A549 (cell line): ENCODE data around the gene CLDN6. TPM values are rescaled to one million over a fixed set of nuclear protein-coding genes. Genes with fewer than 3 reads are reported as not detected.

ENCODE experiments used
- ATAC-seq, 2 experiments: fragments of 200-7000 bp in 1 of 2; fragments of >200 bp in 1 of 2; cut with Nextera tagmentation in 1 of 2; cut with Tn5 transposase in 1 of 2; 3 replicates each; pipeline versions ENCODE4 v1.8.0 to v1.9.1; 2018 to 2020; ENCODE audit warnings: mild to moderate bottlenecking in 1 of 2, moderate library complexity in 1 of 2
- CTCF ChIA-PET: fragments of 300-600 bp; sonication (Branson Sonifier 250); formaldehyde crosslinking; extraction: SDS; loops from one replicate; lab custom pipeline; 2021; ENCODE audit warnings: antibody characterized with exemption, inconsistent platforms; lab: Yijun Ruan, JAX
- POLR2A ChIA-PET: fragments of 350-600 bp; formaldehyde crosslinking; extraction: SDS; loops from one replicate; lab custom pipeline; 2021; ENCODE audit warnings: antibody characterized with exemption, inconsistent platforms; lab: Yijun Ruan, JAX
- DNase-seq, 2 experiments: peaks; one replicate each; pipeline versions ENCODE4 v3.0.0 to v3.0.0-alpha.2; 2011 to 2016; ENCODE audit warnings: low read depth in 1 of 2, low spot score in 1 of 2
- FAIRE-seq: peaks from 2 replicates; lab custom pipeline; 2011; peaks lifted over from hg19 to GRCh38; lab: Jason Lieb, UNC
- H3K27ac ChIP-seq, 2 experiments: fragments of >200 bp; sonication (Bioruptor Twin); formaldehyde crosslinking; 3 replicates each; pipeline ENCODE4 v1.5.1; 2016 to 2017
- H3K4me1 ChIP-seq: fragments of >200 bp; sonication (Bioruptor Twin); formaldehyde crosslinking; 3 replicates; pipeline ENCODE4 v1.6.1; 2016
- H3K4me2 ChIP-seq: fragments of >200 bp; sonication (Bioruptor Twin); formaldehyde crosslinking; 3 replicates; pipeline ENCODE4 v1.6.1; 2016
- H3K4me3 ChIP-seq: fragments of >200 bp; sonication (Bioruptor Twin); formaldehyde crosslinking; 3 replicates; pipeline ENCODE4 v1.5.1; 2016
- H3K9me3 ChIP-seq: fragments of >200 bp; sonication (Bioruptor Twin); formaldehyde crosslinking; 3 replicates; pipeline ENCODE4 v1.6.1; 2016
- ATOH8 ChIP-seq: fragments of 250-450 bp; sonication (Bioruptor Pico); IDR thresholded peaks from 2 replicates; pipeline ENCODE4 v1.5.0; 2020; ENCODE audit warnings: low read depth, mild to moderate bottlenecking, moderate library complexity
- BCL3 ChIP-seq: fragments of >200 bp; sonication (Bioruptor Twin); formaldehyde crosslinking; IDR thresholded peaks from 3 replicates; pipeline ENCODE4 v1.6.1; 2016
- CBX8 ChIP-seq: fragments of 200-600 bp; sonication (generic); IDR thresholded peaks from 2 replicates; pipeline ENCODE4 v1.6.1; 2016
- CHD2 ChIP-seq: fragments of 150-350 bp; IDR thresholded peaks from 2 replicates; pipeline ENCODE4 v1.6.1; 2014; ENCODE audit warnings: low read length; ENCODE audit not compliant: partially characterized antibody
- CTCF ChIP-seq: fragments of >200 bp; sonication (Bioruptor Twin); formaldehyde crosslinking; IDR thresholded peaks from 3 replicates; pipeline ENCODE4 v1.5.1; 2016
- EHF ChIP-seq: fragments of 250-450 bp; sonication (Bioruptor Pico); IDR thresholded peaks from 2 replicates; pipeline ENCODE4 v1.5.0; 2020; ENCODE audit warnings: mild to moderate bottlenecking
- ELK1 ChIP-seq: fragments of 150-350 bp; IDR thresholded peaks from 2 replicates; pipeline ENCODE4 v1.6.1; 2014; ENCODE audit warnings: low read depth, mild to moderate bottlenecking, low read length
- GATA3 ChIP-seq: IDR thresholded peaks from 2 replicates; pipeline ENCODE4 v1.6.1; 2012; ENCODE audit warnings: borderline replicate concordance
- HDAC2 ChIP-seq: fragments of 200-600 bp; sonication (generic); IDR thresholded peaks from 2 replicates; pipeline ENCODE4 v1.6.1; 2016
- HES2 ChIP-seq: fragments of >200 bp; sonication (Bioruptor Twin); formaldehyde crosslinking; IDR thresholded peaks from 2 replicates; pipeline ENCODE4 v1.6.1; 2016
- JUN ChIP-seq, 2 experiments: fragments of >200 bp; sonication (Bioruptor Twin); formaldehyde crosslinking; IDR thresholded peaks; 2 replicates in 1 of 2; 3 replicates in 1 of 2; pipeline ENCODE4 v1.6.1; 2016 to 2017
- KDM1A ChIP-seq: fragments of 200-600 bp; sonication (generic); IDR thresholded peaks from 2 replicates; pipeline ENCODE4 v1.6.1; 2016; ENCODE audit warnings: low read depth, mild to moderate bottlenecking
- MAFK ChIP-seq: fragments of 450-650 bp; IDR thresholded peaks from 2 replicates; pipeline ENCODE4 v1.6.1; 2014; ENCODE audit not compliant: partially characterized antibody
- NFE2L2 ChIP-seq: fragments of 150-350 bp; conservative IDR thresholded peaks from 2 replicates; pipeline ENCODE4 v1.6.1; 2014; ENCODE audit warnings: low read length
- PHF8 ChIP-seq: fragments of 200-600 bp; sonication (generic); IDR thresholded peaks from 2 replicates; pipeline ENCODE4 v1.6.1; 2016; ENCODE audit warnings: low read depth, mild to moderate bottlenecking, antibody characterized with exemption, moderate library complexity, borderline replicate concordance
- POLR2AphosphoS2 ChIP-seq: conservative IDR thresholded peaks from 2 replicates; pipeline ENCODE4 v1.6.1; 2012; ENCODE audit warnings: low read length, improper control_type of control experiment, inconsistent platforms
- RCOR1 ChIP-seq: fragments of 150-350 bp; IDR thresholded peaks from 2 replicates; pipeline ENCODE4 v1.6.1; 2014; ENCODE audit warnings: antibody characterized with exemption, low read length, low read depth
- REST ChIP-seq: fragments of 200-600 bp; sonication (generic); IDR thresholded peaks from 2 replicates; pipeline ENCODE4 v1.6.1; 2016; ENCODE audit warnings: antibody characterized with exemption, mild to moderate bottlenecking, moderate library complexity
- TP53 ChIP-seq: fragments of 250-450 bp; sonication (Bioruptor Pico); IDR thresholded peaks from 2 replicates; pipeline ENCODE4 v1.5.0; 2021; ENCODE audit warnings: mild to moderate bottlenecking, moderate library complexity
- ZC3H11A ChIP-seq: fragments of 450-650 bp; IDR thresholded peaks from 2 replicates; pipeline ENCODE4 v1.6.1; 2014; ENCODE audit warnings: antibody characterized with exemption, mild to moderate bottlenecking
- WGBS: methylation state at CpG from one replicate; pipeline ENCODE4 v1.1.6; 2017; ENCODE audit errors: missing lambda C conversion rate; 5-methylcytosine and 5-hydroxymethylcytosine counted together
- polyA plus RNA-seq, 4 experiments: library from polyadenylated mRNA; depleted of rRNA in 3 of 4; stranded (reverse); fragments of >200 nt; fragmentation: RNase III in 1 of 4; extraction: RNeasy Plus Mini Kit Qiagen cat#74134 plus additional on column Dnase treatment in 1 of 4; gene quantifications; 2 replicates in 3 of 4; 3 replicates in 1 of 4; pipeline ENCODE4 v1.2.3, GENCODE V29; 2011 to 2017

Gene CLDN6
- polyA plus RNA-seq, 2 of the 4 experiments (the other 2 are of a cell fraction) = 0.25 TPM; not detected in 1

- Histone ChIP-seq H3K9me3 (no peaks in the 10 kb centered on the region), H3K4me1 (peaks cover 15% of the 10 kb centered on the region; the same call in 1 of the 3 replicates), H3K27ac (no peak overlapping the region), H3K4me2 (no peak overlapping the region), H3K4me3 (no peak overlapping the region)
- DNase-seq = no peak
- ChIA-PET POLR2A (interaction anchor here (1.3 kb wide), 1 partner anchor 72 kb away, joined by 3 read pairs; no protein-coding TSS in a partner anchor), CTCF (interaction anchor here (0.6 to 3.3 kb wide), 12 partner anchors 7 to 109 kb away, joined by 3 to 13 read pairs (median 6); no protein-coding TSS in a partner anchor)
- TF ChIP-seq PHF8 (no peak), MAFK (no peak), GATA3 (no peak), TP53 (no peak), HES2 (no peak)
- ATAC-seq = no peak
- no peak for FAIRE-seq
- WGBS = 71% methylated on average over 6 of the region's 6 CpGs
Observed at GRCh38 chr16:2977440-2977839, 40.5 kb downstream of the CLDN6 start.

- POLR2A ChIA-PET = interaction anchor here (0.5 kb wide), 1 partner anchor 26 kb away, joined by 4 read pairs; no protein-coding TSS in a partner anchor
- Histone ChIP-seq H3K4me2 (no peak overlapping the region), H3K4me1 (peaks cover 15% of the 10 kb centered on the region; the same call in 1 of the 3 replicates), H3K27ac (no peak overlapping the region), H3K9me3 (no peaks in the 10 kb centered on the region), H3K4me3 (no peak overlapping the region)
- DNase-seq (no peak), FAIRE-seq (no peak), ATAC-seq (no peak)
- CTCF ChIA-PET = interaction anchor here (0.6 to 3.3 kb wide), 7 partner anchors 9 to 108 kb away, joined by 3 to 9 read pairs (median 5); no protein-coding TSS in a partner anchor
- TF ChIP-seq CHD2 = no peak
- no peak for TF ChIP-seq HDAC2
- TF ChIP-seq CBX8 = no peak
- no peak for TF ChIP-seq POLR2AphosphoS2
- TF ChIP-seq REST = no peak
- no peak for TF ChIP-seq JUN (IDR thresholded peaks at IDR 0.05)
- no peak for TF ChIP-seq BCL3
- TF ChIP-seq PHF8 = no peak
- TF ChIP-seq TP53 = no peak
- no peak for TF ChIP-seq ELK1
- no peak for TF ChIP-seq CTCF
- no peak for TF ChIP-seq EHF (CRISPR knock-in tag)
- TF ChIP-seq ZC3H11A = no peak
- no peak for TF ChIP-seq RCOR1
- TF ChIP-seq NFE2L2 = no peak
- no peak for TF ChIP-seq KDM1A
- TF ChIP-seq ATOH8 = no peak
- WGBS = 95% methylated on average over 15 of the region's 15 CpGs
Observed at GRCh38 chr16:2976673-2977072, 41.3 kb downstream of the CLDN6 start.
